Panc1 (cell line): Measurements from ENCODE around the gene LSM5. TPM values are rescaled to one million over a fixed set of nuclear protein-coding genes. Genes with fewer than 3 reads are reported as not detected.
"Not testable (repeated sequence)": the region's sequence is repeated elsewhere in the genome, so short reads cannot be mapped to it uniquely, and the experiment has no call there.

Experiments used
- ATAC-seq: fragments of 200-7000 bp; cut with Tn5 transposase; 2 replicates; pipeline ENCODE4 v1.9.1; 2020; ENCODE audit warnings: mild to moderate bottlenecking, moderate library complexity
- BruUV-seq: library from RNA; stranded (reverse); fragments of 400-500 nt; replicated peaks from 2 replicates; lab custom pipeline; 2021; lab: Mats Ljungman, UMichigan
- CTCF ChIA-PET: fragments of 300-600 bp; sonication (Branson Sonifier 250); formaldehyde crosslinking; loops from one replicate; lab custom pipeline; 2022; ENCODE audit warnings: antibody characterized with exemption; lab: Charles Lee
- POLR2A ChIA-PET: fragments of 300-600 bp; sonication (Branson Sonifier 250); formaldehyde crosslinking; loops from one replicate; lab custom pipeline; 2022; ENCODE audit warnings: antibody characterized with exemption; lab: Charles Lee
- DNase-seq: peaks from one replicate; pipeline ENCODE4 v3.0.0-alpha.2; 2010; ENCODE audit warnings: low read depth, low spot score
- H3K27ac ChIP-seq: 2 replicates; pipeline ENCODE4 v1.5.1; 2011; ENCODE audit warnings: mild to moderate bottlenecking, low read length, inconsistent platforms
- H3K27me3 ChIP-seq: fragments of 200-500 bp; sonication (Bioruptor generic); 2 replicates; pipeline ENCODE4 v1.6.0; 2014; ENCODE audit warnings: low read length, inconsistent platforms; ENCODE audit not compliant: control insufficient read depth, insufficient read depth
- H3K36me3 ChIP-seq: fragments of 200-500 bp; sonication (Bioruptor generic); 2 replicates; pipeline ENCODE4 v1.5.1; 2014; ENCODE audit warnings: inconsistent platforms, mild to moderate bottlenecking, low read length, moderate library complexity; ENCODE audit not compliant: control insufficient read depth, insufficient read depth
- H3K4me1 ChIP-seq: 2 replicates; pipeline ENCODE4 v1.5.1; 2011; ENCODE audit warnings: inconsistent platforms, mild to moderate bottlenecking, low read length, moderate library complexity; ENCODE audit not compliant: control insufficient read depth, insufficient read depth
- H3K4me3 ChIP-seq, 2 experiments: 2 replicates each; pipeline ENCODE4 v1.5.1; 2011 to 2012; ENCODE audit warnings: low read depth in 2 of 2, low read length in 2 of 2, mild to moderate bottlenecking in 2 of 2, inconsistent platforms in 1 of 2, moderate library complexity in 1 of 2
- H3K9me3 ChIP-seq: fragments of 200-500 bp; sonication (Bioruptor generic); 2 replicates; pipeline ENCODE4 v1.5.1; 2014; ENCODE audit warnings: low read depth, mild to moderate bottlenecking, inconsistent platforms, low read length, moderate library complexity; ENCODE audit not compliant: control insufficient read depth, insufficient read depth
- CTCF ChIP-seq: fragments of 450-650 bp; IDR thresholded peaks from 2 replicates; pipeline ENCODE4 v1.5.1; 2017; ENCODE audit warnings: mild to moderate bottlenecking
- POLR2AphosphoS5 ChIP-seq: IDR thresholded peaks from 2 replicates; pipeline ENCODE4 v1.6.1; 2012; ENCODE audit warnings: mild to moderate bottlenecking, low read depth, low read length, moderate library complexity
- REST ChIP-seq, 2 experiments: IDR thresholded peaks; 2 replicates each; pipeline ENCODE4 v1.6.1; 2011 to 2012; ENCODE audit warnings: low read depth in 2 of 2, control low read depth in 1 of 2, low read length in 1 of 2, mild to moderate bottlenecking in 1 of 2, moderate library complexity in 1 of 2; ENCODE audit not compliant: insufficient read depth in 1 of 2
- SIN3A ChIP-seq: IDR thresholded peaks from 2 replicates; pipeline ENCODE4 v1.6.1; 2012; ENCODE audit warnings: low read depth, mild to moderate bottlenecking, low read length, moderate library complexity, borderline replicate concordance; ENCODE audit not compliant: insufficient read depth
- TCF7L2 ChIP-seq: IDR thresholded peaks from 2 replicates; pipeline ENCODE4 v1.6.1; 2011; ENCODE audit warnings: mild to moderate bottlenecking, low read depth, low read length, inconsistent platforms
- in situ Hi-C: cut with HindIII; loops from 2 replicates; pipeline ENCODE4 v1.10.0; 2016; ENCODE audit warnings: low sequenced_read_pairs, low pct_unique_long_range_greater_than_20kb
- intact Hi-C: fragments of 100-400 bp; cut with micrococcal nuclease; formaldehyde crosslinking; loops from one replicate; pipeline ENCODE4 v1.10.0; 2022; ENCODE audit not compliant: unreplicated experiment
- total RNA-seq: library from RNA; stranded (reverse); gene quantifications from one replicate; pipeline ENCODE4 v1.2.1, GENCODE V29; 2021; ENCODE audit not compliant: unreplicated experiment

LSM5 gene
- total RNA-seq, 1 experiment from 2014 or later: 109 TPM

GRCh38 chr7:32464641-32465416 lies 25.4 kb downstream of the LSM5 start:
- H3K4me1 ChIP-seq, H3K27me3 ChIP-seq, BruUV-seq, H3K9me3 ChIP-seq, intact Hi-C loops, in situ Hi-C loops, POLR2A ChIA-PET, DNase-seq, H3K36me3 ChIP-seq, ATAC-seq, H3K27ac ChIP-seq, CTCF ChIA-PET: not testable (repeated sequence)
- peak overlapping the region; percentile 14 to 35 for H3K4me3 ChIP-seq

GRCh38 chr7:32462977-32463376 lies 27.2 kb downstream of the LSM5 start:
- no peak for TF ChIP-seq POLR2AphosphoS5
- no peak for TF ChIP-seq SIN3A
- no peak for TF ChIP-seq TCF7L2
- TF ChIP-seq REST (IDR thresholded peaks at IDR 0.05; ENCODE audit: insufficient read depth in 1 of 2, low read depth in 2 of 2, low read length in 1 of 2): no peak
- TF ChIP-seq CTCF: no peak
- POLR2A ChIA-PET: no interaction called here
- H3K4me1 ChIP-seq: no peaks in the 10 kb centered on the region
- in situ Hi-C loops: no loop called here
- intact Hi-C loops: no loop called here
- BruUV-seq: no TSS peak
- no peaks in the 10 kb centered on the region for H3K9me3 ChIP-seq
- no peak overlapping the region for H3K27ac ChIP-seq
- 0 out of 2 replicates have a peak, but pooled peaks cover 3% of the 10 kb centered on the region for H3K27me3 ChIP-seq
- DNase-seq (no peak), ATAC-seq (no peak)
- CTCF ChIA-PET: no interaction called here
- H3K36me3 ChIP-seq: no peaks in the 10 kb centered on the region
- H3K4me3 ChIP-seq: no peak overlapping the region

GRCh38 chr7:32462451-32462850 lies 27.7 kb downstream of the LSM5 start:
- CTCF ChIA-PET: no interaction called here
- H3K36me3 ChIP-seq: no peaks in the 10 kb centered on the region
- TF ChIP-seq TCF7L2 (no peak), REST (IDR thresholded peaks at IDR 0.05; ENCODE audit: insufficient read depth in 1 of 2, low read depth in 2 of 2, low read length in 1 of 2) (no peak), POLR2AphosphoS5 (no peak), SIN3A (no peak), CTCF (no peak)
- no peaks in the 10 kb centered on the region for H3K9me3 ChIP-seq
- in situ Hi-C loops (no loop called here), intact Hi-C loops (no loop called here)
- H3K27me3 ChIP-seq: 0 out of 2 replicates have a peak, but pooled peaks cover 3% of the 10 kb centered on the region
- DNase-seq (no peak), ATAC-seq (no peak)
- H3K4me1 ChIP-seq: no peaks in the 10 kb centered on the region
- POLR2A ChIA-PET: no interaction called here
- H3K27ac ChIP-seq: no peak overlapping the region
- no peak overlapping the region for H3K4me3 ChIP-seq
- BruUV-seq: no TSS peak
